SK-N-SH (cell line): ENCODE measurements around the gene MIGA1. TPM values are rescaled to one million over a fixed set of nuclear protein-coding genes. Genes with fewer than 3 reads are reported as not detected.

ENCODE experiments used
- CTCF ChIA-PET: fragments of 300-600, 350-600 bp; formaldehyde crosslinking; extraction: SDS; loops from one replicate; lab custom pipeline; 2021; lab: Yijun Ruan, JAX
- POLR2A ChIA-PET: fragments of 350-600 bp; sonication (Branson Sonifier 250); formaldehyde crosslinking; extraction: SDS; loops from one replicate; lab custom pipeline; 2020; ENCODE audit warnings: antibody characterized with exemption, inconsistent platforms; lab: Yijun Ruan, JAX
- DNase-seq: peaks from one replicate; pipeline ENCODE4 v3.0.0; 2012
- H2AFZ ChIP-seq: fragments of 200-600 bp; sonication (generic); 2 replicates; pipeline ENCODE4 v1.8.1; 2016; ENCODE audit warnings: antibody characterized with exemption, mild to moderate bottlenecking, low read depth
- H3F3A ChIP-seq: fragments of 200-600 bp; sonication (generic); replicated peaks from 2 replicates; pipeline ENCODE3; 2016; ENCODE audit warnings: antibody characterized with exemption, mild to moderate bottlenecking; ENCODE audit not compliant: insufficient read depth
- H3K27ac ChIP-seq, 2 experiments: fragments of 200-500 bp in 1 of 2; fragments of 200-600 bp in 1 of 2; sonication (Bioruptor generic) in 1 of 2; sonication (generic), shearing (Covaris generic) in 1 of 2; 2 replicates each; pipeline versions ENCODE4 v1.5.1 to v1.6.1; 2014 to 2016; ENCODE audit warnings: low read depth in 2 of 2, inconsistent platforms in 1 of 2, low read length in 1 of 2, mild to moderate bottlenecking in 1 of 2, mixed read lengths in 1 of 2
- H3K27me3 ChIP-seq: fragments of 200-600 bp; sonication (generic), shearing (Covaris generic); 2 replicates; pipeline ENCODE4 v1.6.1; 2016; ENCODE audit warnings: mixed run types; ENCODE audit not compliant: insufficient read depth
- H3K36me3 ChIP-seq, 2 experiments: fragments of 200-500 bp in 1 of 2; fragments of 200-600 bp in 1 of 2; sonication (Bioruptor generic) in 1 of 2; sonication (generic) in 1 of 2; replicated peaks in 1 of 2; 2 replicates each; pipeline versions ENCODE3 to v1.5.1; 2014 to 2016; ENCODE audit warnings: low read length in 1 of 2, mild to moderate bottlenecking in 1 of 2; ENCODE audit not compliant: insufficient read depth in 2 of 2, control insufficient read depth in 1 of 2
- H3K4me1 ChIP-seq, 2 experiments: fragments of 200-500 bp in 1 of 2; fragments of 200-600 bp in 1 of 2; sonication (Bioruptor generic) in 1 of 2; sonication (generic), shearing (Covaris generic) in 1 of 2; 2 replicates each; pipeline versions ENCODE4 v1.5.1 to v1.6.1; 2014 to 2016; ENCODE audit warnings: low read depth in 1 of 2, low read length in 1 of 2, mixed run types in 1 of 2; ENCODE audit not compliant: insufficient read depth in 2 of 2, control insufficient read depth in 1 of 2
- H3K4me2 ChIP-seq: fragments of 200-600 bp; sonication (generic), shearing (Covaris generic); 2 replicates; pipeline ENCODE4 v1.6.1; 2017; ENCODE audit warnings: mixed run types
- H3K4me3 ChIP-seq, 2 experiments: fragments of 200-500 bp in 1 of 2; fragments of 200-600 bp in 1 of 2; sonication (Bioruptor generic) in 1 of 2; sonication (generic), shearing (Covaris generic) in 1 of 2; 2 replicates each; pipeline versions ENCODE4 v1.5.1 to v1.8.1; 2014 to 2016; ENCODE audit warnings: low read depth in 2 of 2, inconsistent platforms in 1 of 2, low read length in 1 of 2, mild to moderate bottlenecking in 1 of 2, mixed read lengths in 1 of 2, moderate library complexity in 1 of 2
- H3K79me2 ChIP-seq: fragments of 200-600 bp; sonication (generic); 2 replicates; pipeline ENCODE4 v1.8.1; 2017; ENCODE audit warnings: mild to moderate bottlenecking; ENCODE audit not compliant: insufficient read depth
- H3K9ac ChIP-seq: fragments of 200-600 bp; sonication (generic); 2 replicates; pipeline ENCODE4 v1.6.1; 2017; ENCODE audit warnings: mixed run types
- H3K9me2 ChIP-seq: fragments of 200-600 bp; sonication (generic); 2 replicates; pipeline ENCODE4 v1.6.1; 2017; ENCODE audit warnings: mixed run types
- H3K9me3 ChIP-seq: fragments of 200-600 bp; sonication (generic); 2 replicates; pipeline ENCODE4 v1.6.1; 2017; ENCODE audit warnings: mixed run types, mild to moderate bottlenecking, moderate library complexity
- H4K20me1 ChIP-seq: fragments of 200-600 bp; sonication (generic); 2 replicates; pipeline ENCODE4 v1.6.1; 2017; ENCODE audit warnings: mild to moderate bottlenecking, mixed run types; ENCODE audit not compliant: insufficient read depth
- CHD2 ChIP-seq: fragments of 150-350 bp; IDR thresholded peaks from 2 replicates; pipeline ENCODE4 v1.6.1; 2018; ENCODE audit warnings: low read length; ENCODE audit not compliant: partially characterized antibody
- CTCF ChIP-seq: fragments of 200-600 bp; sonication (generic); IDR thresholded peaks from 2 replicates; pipeline ENCODE4 v1.6.1; 2017; ENCODE audit warnings: antibody characterized with exemption, mild to moderate bottlenecking, moderate library complexity
- ELF1 ChIP-seq: IDR thresholded peaks from 2 replicates; pipeline ENCODE4 v1.4.0; 2012
- FOXJ3 ChIP-seq: sonication (generic); formaldehyde crosslinking; IDR thresholded peaks from 2 replicates; pipeline ENCODE4 v1.5.1; 2020; ENCODE audit warnings: mild to moderate bottlenecking, missing genetic modification reagents
- GABPA ChIP-seq: IDR thresholded peaks from 2 replicates; pipeline ENCODE4 v1.4.0; 2012; ENCODE audit warnings: low read depth, mild to moderate bottlenecking
- GATA2 ChIP-seq: sonication (generic); formaldehyde crosslinking; IDR thresholded peaks from 2 replicates; pipeline ENCODE4 v1.5.0; 2020; ENCODE audit warnings: mild to moderate bottlenecking, missing genetic modification reagents
- JUND ChIP-seq: IDR thresholded peaks from 2 replicates; pipeline ENCODE4 v1.4.0; 2012
- MXI1 ChIP-seq: IDR thresholded peaks from 2 replicates; pipeline ENCODE4 v1.6.1; 2012; ENCODE audit warnings: mild to moderate bottlenecking, low read depth, low read length, improper control_type of control experiment
- NFIC ChIP-seq: IDR thresholded peaks from 2 replicates; pipeline ENCODE4 v1.4.0; 2012; ENCODE audit warnings: borderline replicate concordance
- RAD21 ChIP-seq: IDR thresholded peaks from 2 replicates; pipeline ENCODE4 v1.6.1; 2012; ENCODE audit warnings: mild to moderate bottlenecking, low read length
- RFX5 ChIP-seq: IDR thresholded peaks from 2 replicates; pipeline ENCODE4 v1.6.1; 2012; ENCODE audit warnings: mild to moderate bottlenecking, improper control_type of control experiment, low read length
- RXRA ChIP-seq: IDR thresholded peaks from 2 replicates; pipeline ENCODE4 v1.4.0; 2012; ENCODE audit warnings: low read depth, mild to moderate bottlenecking, borderline replicate concordance
- SIN3A ChIP-seq: IDR thresholded peaks from 2 replicates; pipeline ENCODE4 v1.6.1; 2012; ENCODE audit warnings: low read depth, mild to moderate bottlenecking, low read length, moderate library complexity, borderline replicate concordance
- TAF1 ChIP-seq: IDR thresholded peaks from 2 replicates; pipeline ENCODE4 v1.6.1; 2012; ENCODE audit warnings: low read depth, mild to moderate bottlenecking, low read length, moderate library complexity, borderline replicate concordance
- TCF12 ChIP-seq: IDR thresholded peaks from 2 replicates; pipeline ENCODE4 v1.4.0; 2012
- USF1 ChIP-seq: IDR thresholded peaks from 2 replicates; pipeline ENCODE4 v1.4.0; 2012; ENCODE audit warnings: low read depth, borderline replicate concordance
- WGBS: methylation state at CpG from one replicate; pipeline ENCODE4 v1.1.6; 2017; ENCODE audit warnings: low lambda C conversion rate; 5-methylcytosine and 5-hydroxymethylcytosine counted together
- polyA plus RNA-seq, 3 experiments: library from polyadenylated mRNA; depleted of rRNA; stranded (reverse); fragments of >200 nt; gene quantifications; 2 replicates each; pipeline ENCODE4 v1.2.3, GENCODE V29; 2012
- TF ChIP-seq, protein P1 (sequence below): fragments of 150-350 bp; IDR thresholded peaks from 2 replicates; pipeline ENCODE4 v1.6.1; 2016; ENCODE audit warnings: mild to moderate bottlenecking, low read depth, low read length
- TF ChIP-seq, protein P2 (sequence below): IDR thresholded peaks from 2 replicates; pipeline ENCODE4 v1.6.1; 2012; ENCODE audit warnings: mild to moderate bottlenecking, low read depth, low read length, moderate library complexity
- TF ChIP-seq, protein P3 (sequence below): IDR thresholded peaks from 2 replicates; pipeline ENCODE4; 2012

MIGA1 gene
- polyA plus RNA-seq, 1 of the 3 experiments (the other 2 are of a cell fraction), result 2.5 TPM

GRCh38 chr1:77802026-77802425 is 22.6 kb downstream of the MIGA1 start:
- Histone ChIP-seq H3K9ac (no peak overlapping the region), H3K4me2 (no peak overlapping the region), H3K9me2 (no peaks in the 10 kb centered on the region), H3K4me3 (no peak overlapping the region), H3K4me1 (peaks cover 0 to 5% of the 10 kb centered on the region in 2 experiments; a peak in 1 of 4 replicates), H3K9me3 (no peaks in the 10 kb centered on the region), H4K20me1 (0 out of 2 replicates have a peak, but pooled peaks cover 3% of the 10 kb centered on the region), H3K36me3 (peaks cover 42 to 51% of the 10 kb centered on the region in 2 experiments), H3K27me3 (no peaks in the 10 kb centered on the region), H2AFZ (no peak overlapping the region), H3K27ac (no peak overlapping the region), H3K79me2 (peaks cover 28% of the 10 kb centered on the region), H3F3A (peaks cover 6% of the 10 kb centered on the region)
- 83% methylated on average over 2 of the region's 2 CpGs for WGBS
- ChIA-PET POLR2A (interaction anchor here (0.6 kb wide), 1 partner anchor 40 kb away, joined by 3 read pairs; no protein-coding TSS in a partner anchor), CTCF (no interaction called here)
- TF ChIP-seq ELF1 (no peak), CTCF (no peak), SIN3A (no peak), CHD2 (no peak), TAF1 (no peak), MXI1 (no peak), NFIC (no peak), RAD21 (no peak), GATA2 (CRISPR knock-in tag) (no peak)
- TF ChIP-seq, protein P1, sequence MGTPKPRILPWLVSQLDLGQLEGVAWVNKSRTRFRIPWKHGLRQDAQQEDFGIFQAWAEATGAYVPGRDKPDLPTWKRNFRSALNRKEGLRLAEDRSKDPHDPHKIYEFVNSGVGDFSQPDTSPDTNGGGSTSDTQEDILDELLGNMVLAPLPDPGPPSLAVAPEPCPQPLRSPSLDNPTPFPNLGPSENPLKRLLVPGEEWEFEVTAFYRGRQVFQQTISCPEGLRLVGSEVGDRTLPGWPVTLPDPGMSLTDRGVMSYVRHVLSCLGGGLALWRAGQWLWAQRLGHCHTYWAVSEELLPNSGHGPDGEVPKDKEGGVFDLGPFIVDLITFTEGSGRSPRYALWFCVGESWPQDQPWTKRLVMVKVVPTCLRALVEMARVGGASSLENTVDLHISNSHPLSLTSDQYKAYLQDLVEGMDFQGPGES, result no peak
- DNase-seq, result no peak

DNA sequence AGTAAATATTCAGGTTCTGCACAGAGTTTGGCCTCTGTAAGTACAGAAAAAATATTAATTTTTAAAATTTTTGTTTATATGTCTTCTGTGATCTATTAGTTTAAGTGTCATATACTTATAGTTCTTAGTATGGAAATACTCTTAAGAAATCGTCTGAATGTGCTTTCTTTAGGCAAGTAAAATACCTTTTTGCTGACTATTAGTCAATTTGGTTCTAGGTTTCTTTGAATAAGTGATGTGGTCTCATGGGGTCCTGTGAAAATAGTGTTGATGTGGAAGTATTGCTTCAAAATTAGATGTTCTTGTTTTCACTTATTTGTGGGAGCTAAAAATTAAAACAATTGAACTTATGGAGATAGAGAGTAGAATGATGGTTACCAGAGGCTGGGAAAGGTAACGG is 23.9 kb downstream of the MIGA1 start:
- peaks cover 23% of the 10 kb centered on the region for H3K79me2 ChIP-seq
- peaks cover 51 to 58% of the 10 kb centered on the region in 2 experiments for H3K36me3 ChIP-seq
- no peak for DNase-seq
- H3K27ac ChIP-seq, result no peak overlapping the region
- H3K27me3 ChIP-seq, result no peaks in the 10 kb centered on the region
- no peak overlapping the region for H2AFZ ChIP-seq
- no peak overlapping the region for H3K4me3 ChIP-seq
- no peak overlapping the region for H3K4me2 ChIP-seq
- ChIA-PET POLR2A (no interaction called here), CTCF (interaction anchor here (0.6 kb wide), 1 partner anchor 1007 kb away, joined by 3 read pairs; no protein-coding TSS in a partner anchor)
- WGBS, result 74% methylated on average over 2 of the region's 2 CpGs
- H4K20me1 ChIP-seq, result no peaks in the 10 kb centered on the region
- no peaks in the 10 kb centered on the region for H3F3A ChIP-seq
- no peaks in the 10 kb centered on the region for H3K9me2 ChIP-seq
- H3K9me3 ChIP-seq, result no peaks in the 10 kb centered on the region
- peaks cover 0 to under 1% of the 10 kb centered on the region in 2 experiments; a peak in 1 of 4 replicates for H3K4me1 ChIP-seq
- no peak overlapping the region for H3K9ac ChIP-seq
- TF ChIP-seq TCF12, result no peak
- no peak for TF ChIP-seq JUND
- TF ChIP-seq, protein P2, sequence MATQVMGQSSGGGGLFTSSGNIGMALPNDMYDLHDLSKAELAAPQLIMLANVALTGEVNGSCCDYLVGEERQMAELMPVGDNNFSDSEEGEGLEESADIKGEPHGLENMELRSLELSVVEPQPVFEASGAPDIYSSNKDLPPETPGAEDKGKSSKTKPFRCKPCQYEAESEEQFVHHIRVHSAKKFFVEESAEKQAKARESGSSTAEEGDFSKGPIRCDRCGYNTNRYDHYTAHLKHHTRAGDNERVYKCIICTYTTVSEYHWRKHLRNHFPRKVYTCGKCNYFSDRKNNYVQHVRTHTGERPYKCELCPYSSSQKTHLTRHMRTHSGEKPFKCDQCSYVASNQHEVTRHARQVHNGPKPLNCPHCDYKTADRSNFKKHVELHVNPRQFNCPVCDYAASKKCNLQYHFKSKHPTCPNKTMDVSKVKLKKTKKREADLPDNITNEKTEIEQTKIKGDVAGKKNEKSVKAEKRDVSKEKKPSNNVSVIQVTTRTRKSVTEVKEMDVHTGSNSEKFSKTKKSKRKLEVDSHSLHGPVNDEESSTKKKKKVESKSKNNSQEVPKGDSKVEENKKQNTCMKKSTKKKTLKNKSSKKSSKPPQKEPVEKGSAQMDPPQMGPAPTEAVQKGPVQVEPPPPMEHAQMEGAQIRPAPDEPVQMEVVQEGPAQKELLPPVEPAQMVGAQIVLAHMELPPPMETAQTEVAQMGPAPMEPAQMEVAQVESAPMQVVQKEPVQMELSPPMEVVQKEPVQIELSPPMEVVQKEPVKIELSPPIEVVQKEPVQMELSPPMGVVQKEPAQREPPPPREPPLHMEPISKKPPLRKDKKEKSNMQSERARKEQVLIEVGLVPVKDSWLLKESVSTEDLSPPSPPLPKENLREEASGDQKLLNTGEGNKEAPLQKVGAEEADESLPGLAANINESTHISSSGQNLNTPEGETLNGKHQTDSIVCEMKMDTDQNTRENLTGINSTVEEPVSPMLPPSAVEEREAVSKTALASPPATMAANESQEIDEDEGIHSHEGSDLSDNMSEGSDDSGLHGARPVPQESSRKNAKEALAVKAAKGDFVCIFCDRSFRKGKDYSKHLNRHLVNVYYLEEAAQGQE, result no peak
- TF ChIP-seq FOXJ3 (CRISPR knock-in tag), result no peak
- no peak for TF ChIP-seq TAF1
- no peak for TF ChIP-seq RAD21
- TF ChIP-seq RFX5, result no peak
- TF ChIP-seq RXRA, result no peak
- no peak for TF ChIP-seq GATA2 (CRISPR knock-in tag)
- TF ChIP-seq, protein P3, sequence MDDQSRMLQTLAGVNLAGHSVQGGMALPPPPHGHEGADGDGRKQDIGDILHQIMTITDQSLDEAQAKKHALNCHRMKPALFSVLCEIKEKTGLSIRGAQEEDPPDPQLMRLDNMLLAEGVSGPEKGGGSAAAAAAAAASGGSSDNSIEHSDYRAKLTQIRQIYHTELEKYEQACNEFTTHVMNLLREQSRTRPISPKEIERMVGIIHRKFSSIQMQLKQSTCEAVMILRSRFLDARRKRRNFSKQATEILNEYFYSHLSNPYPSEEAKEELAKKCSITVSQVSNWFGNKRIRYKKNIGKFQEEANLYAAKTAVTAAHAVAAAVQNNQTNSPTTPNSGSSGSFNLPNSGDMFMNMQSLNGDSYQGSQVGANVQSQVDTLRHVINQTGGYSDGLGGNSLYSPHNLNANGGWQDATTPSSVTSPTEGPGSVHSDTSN, result no peak
- TF ChIP-seq, protein P1, result no peak
- TF ChIP-seq GABPA, result no peak
- no peak for TF ChIP-seq USF1
